GM18519 (cell line): ENCODE data around the gene KRTAP5-11.
"Not testable (repeated sequence)": the region's sequence is repeated elsewhere in the genome, so short reads cannot be mapped to it uniquely, and the experiment has no call there.

Experiments used
- ATAC-seq: cut with Tn5 transposase; IDR thresholded peaks from one replicate; pipeline ENCODE4 v1.9.1; 2021; ENCODE audit warnings: mild to moderate bottlenecking, moderate library complexity; ENCODE audit not compliant: unreplicated experiment, low FRiP score

KRTAP5-11 gene, protein sequence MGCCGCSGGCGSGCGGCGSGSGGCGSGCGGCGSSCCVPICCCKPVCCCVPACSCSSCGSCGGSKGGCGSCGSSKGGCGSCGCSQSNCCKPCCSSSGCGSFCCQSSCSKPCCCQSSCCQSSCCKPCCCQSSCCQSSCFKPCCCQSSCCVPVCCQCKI

DNA sequence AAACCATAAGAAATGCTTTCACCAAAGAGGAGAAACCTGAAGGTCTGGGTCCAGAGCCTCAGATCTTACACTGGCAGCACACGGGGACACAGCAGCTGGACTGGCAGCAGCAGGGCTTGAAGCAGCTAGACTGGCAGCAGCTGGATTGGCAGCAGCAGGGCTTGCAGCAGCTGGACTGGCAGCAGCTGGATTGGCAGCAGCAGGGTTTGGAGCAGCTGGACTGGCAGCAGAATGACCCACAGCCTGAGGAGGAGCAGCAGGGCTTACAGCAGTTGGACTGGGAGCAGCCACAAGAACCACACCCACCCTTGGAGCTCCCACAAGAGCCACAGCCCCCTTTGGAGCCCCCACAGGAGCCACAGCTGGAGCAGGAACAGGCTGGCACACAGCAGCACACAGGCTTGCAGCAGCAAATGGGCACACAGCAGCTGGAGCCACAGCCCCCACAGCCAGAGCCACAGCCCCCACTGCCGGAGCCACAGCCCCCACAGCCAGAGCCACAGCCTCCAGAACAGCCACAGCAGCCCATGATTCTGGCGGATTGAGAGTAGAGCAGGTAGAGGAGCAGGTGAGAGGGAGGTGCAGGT, at the start of gene KRTAP5-11:
KRTAP5-11 (minus strand) TSS at position 567 of the 587 bp plus-strand sequence; CDS start at position 529, 38 bp downstream.
- ATAC-seq, result no peak

DNA sequence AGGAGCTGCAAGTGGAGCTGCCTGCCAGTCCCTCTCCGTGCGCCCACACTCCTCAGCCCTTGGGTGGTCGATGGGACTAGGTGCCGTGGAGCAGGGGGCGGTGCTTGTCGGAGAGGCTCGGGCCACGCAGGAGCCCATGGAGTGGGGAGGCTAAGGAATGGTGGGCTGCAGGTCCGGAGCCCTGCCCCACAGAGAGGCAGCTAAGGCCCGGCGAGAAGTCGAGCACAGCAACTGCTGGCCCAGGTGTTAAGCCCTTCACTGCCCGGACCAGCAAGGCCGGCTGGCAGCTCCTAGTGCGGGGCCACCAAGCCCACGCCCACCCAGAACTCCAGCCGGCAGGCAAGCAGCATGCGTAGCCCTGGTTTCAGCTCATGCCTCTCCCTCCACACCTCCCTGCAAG, 48.9 kb upstream of the KRTAP5-11 start:
- ATAC-seq, result not testable (repeated sequence)

DNA sequence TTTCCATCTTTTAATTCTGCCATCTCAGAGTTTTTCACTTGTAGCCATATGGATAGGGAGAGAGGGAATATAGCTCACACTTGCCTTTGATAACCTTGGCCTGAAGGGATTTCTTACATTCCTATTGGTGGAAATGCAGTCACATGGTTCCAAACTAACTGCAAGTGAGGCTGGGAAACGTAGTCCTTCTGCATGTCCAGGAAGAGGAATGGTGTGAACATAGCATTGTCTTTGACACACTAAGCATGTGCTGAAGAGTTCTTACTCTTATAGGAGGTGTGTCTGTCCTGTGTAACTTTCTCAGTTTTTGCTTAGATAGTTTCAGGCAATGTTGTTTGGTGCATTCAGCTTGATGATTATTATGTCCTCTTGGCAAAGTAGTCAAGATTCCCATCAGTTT, 47.4 kb upstream of the KRTAP5-11 start:
- not testable (repeated sequence) for ATAC-seq

DNA sequence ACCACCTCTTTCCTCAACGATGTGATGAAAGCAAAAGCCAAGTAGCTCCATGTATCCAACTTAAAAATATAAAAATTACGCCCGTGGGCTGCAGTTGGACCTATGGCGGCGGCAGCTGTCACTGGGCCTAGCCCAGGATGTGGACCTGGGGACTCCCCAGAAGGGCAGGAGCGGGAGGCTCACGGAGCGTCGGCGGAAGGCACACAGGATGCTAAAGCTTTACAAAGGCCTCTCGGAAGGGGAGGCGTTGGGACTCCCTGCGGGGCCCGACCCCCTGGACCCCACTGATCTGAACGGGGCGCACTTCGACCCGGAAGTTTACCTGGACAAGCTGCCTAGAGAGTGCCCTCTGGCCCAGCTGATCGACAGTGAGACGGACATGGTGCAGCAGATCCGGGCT, 46.3 kb upstream of the KRTAP5-11 start:
- not testable (repeated sequence) for ATAC-seq

DNA sequence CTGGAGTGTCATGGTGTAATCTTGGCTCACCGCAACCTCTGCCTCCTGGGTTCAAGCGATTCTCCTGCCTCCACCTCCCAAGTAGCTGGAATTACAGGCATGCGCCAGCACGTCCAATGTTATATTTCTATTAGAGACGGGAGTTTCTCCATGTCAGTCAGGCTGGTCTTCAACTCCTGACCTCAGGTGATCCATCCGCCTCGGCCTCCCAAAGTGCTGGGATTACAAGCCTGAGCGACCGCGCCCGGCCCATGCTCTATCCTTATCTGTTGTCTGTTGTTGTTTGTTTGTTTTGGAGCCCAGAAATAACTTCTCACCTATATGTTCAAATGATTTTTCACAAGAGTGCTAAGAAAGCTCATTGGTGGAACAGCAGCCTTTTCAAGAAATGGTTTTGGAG, 40.6 kb upstream of the KRTAP5-11 start:
- not testable (repeated sequence) for ATAC-seq

DNA sequence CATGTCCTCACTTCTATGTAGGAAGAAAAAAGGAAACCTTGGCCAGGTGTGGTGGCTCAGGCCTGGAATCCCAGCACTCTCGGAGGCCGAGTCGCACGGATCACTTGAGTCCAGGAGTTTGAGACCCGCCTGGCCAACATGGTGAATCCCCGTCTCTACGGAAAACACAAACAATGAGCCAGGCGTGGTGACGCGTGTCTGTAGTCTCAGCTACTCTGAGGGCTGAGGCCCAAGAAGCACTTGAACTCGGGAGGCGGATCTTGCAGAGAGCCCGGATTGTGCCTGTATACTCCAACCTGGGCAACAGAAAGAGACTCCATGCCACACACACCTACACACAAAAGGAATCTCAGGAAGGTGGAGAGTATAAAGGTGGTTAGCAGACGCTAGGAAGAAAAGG, 39.9 kb upstream of the KRTAP5-11 start:
- ATAC-seq, result not testable (repeated sequence)

DNA sequence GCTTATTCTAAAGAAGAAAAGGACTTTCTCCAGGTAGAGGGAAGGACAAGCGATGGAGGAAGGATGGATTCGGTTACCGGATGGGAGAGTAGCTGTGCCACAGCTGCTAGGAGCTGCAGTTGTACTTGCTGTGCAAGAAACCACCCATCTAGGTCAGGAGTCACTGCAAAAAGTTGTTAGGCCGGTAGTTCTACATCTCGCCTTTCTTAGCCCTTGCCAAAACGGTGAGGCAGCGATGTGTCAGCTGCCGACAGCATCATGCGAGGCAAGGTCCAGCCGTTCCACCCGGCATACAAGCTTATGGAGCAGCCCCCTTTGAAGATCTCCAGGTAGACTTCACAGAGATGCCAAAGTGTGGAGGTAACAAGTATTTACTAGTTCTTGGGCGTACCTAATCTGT, 32.3 kb upstream of the KRTAP5-11 start:
- not testable (repeated sequence) for ATAC-seq

DNA sequence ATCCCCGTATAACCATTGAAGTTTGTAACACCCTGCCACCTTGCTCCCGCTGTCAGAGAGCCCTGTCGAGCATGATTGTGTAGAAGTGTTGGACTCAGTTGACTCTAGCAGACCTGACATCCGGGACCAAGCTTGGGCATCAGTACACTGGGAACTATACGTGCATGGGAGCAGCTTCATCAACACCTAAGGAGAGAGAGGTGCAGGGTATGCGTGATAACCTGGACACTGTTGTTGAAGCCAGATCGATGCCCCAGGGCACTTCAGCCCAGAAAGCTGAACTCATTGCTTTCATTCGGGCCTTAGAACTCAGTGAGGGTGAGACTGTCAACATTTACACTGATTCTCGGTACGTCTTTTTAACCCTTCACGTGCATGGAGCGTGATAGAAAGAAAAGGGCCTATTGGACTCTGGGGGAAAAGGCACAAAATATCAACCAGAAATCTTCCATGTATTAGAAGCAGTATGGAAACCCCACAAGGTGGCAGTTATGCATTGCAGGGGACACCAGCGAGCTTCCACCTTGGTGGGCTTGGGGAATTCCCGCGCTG, 31.8 kb upstream of the KRTAP5-11 start:
- ATAC-seq, result not testable (repeated sequence)

DNA sequence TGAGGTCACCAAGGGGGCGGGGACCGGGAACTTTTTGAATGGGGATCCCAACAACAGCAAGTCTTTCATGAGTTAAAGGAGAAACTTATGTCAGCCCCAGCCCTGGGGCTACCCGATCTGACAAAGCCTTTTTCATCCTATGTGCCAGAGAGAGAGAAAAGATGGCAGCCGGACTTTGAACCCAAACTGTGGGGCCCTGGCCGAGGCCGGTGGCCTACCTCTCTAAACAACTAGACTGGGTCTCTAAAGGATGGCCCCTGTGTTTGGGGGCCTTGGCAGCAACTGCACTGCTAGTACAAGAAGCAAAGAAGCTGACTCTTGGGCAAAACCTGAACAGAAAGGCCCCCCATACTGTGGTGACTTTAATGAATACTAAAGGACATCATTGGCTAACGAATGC, 31.3 kb upstream of the KRTAP5-11 start:
- ATAC-seq, result not testable (repeated sequence)

DNA sequence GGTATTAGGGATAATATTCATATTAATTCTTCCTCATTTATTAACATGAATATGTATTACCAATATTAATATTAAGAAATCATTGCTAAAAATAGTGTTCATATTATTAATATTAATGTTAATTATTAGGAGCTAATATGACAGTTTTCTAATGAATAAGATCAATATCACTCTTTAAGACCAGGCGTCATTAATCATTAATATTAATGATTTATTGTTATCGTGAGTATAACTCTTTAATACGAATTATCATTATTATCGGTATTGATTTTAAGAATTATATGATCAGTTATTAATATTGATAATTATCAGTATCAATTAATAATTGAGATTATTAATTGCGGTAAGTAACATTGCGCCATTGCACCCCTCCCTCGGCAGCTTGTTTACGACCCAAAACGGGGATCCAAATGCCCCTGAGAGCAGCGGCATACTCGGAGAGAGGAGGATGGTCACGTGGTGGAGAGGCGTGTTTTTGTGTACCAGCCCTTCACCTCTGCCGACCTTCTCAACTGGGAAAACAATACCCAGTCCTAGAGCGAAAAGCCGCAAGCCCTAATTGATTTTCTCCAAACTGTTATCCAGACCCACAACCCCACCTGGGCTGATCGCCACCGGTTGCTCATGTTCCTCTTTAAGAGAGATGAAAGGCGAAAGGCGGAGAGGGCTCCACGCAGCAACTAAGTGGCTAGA, 28.7 kb upstream of the KRTAP5-11 start:
- ATAC-seq, result not testable (repeated sequence)

DNA sequence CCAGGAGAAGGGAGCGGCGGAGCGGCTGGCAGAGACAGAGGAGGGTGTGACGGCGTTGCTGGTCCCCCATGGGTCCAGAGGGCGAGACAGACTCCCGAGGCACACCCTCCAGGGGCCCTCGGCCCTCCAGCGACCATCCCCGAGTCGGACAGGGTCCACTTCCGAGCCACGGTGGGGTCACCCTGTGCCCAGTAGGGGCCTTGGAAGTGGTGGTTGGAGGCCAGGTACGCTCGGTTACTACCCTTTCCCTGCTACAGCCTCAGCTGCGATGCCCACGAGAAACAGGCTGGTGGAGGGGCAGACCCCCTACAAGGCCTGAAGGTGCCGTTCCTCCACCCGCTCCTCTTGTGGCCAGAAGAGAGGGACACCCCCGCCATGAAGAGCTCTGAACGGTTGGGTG, 25.6 kb upstream of the KRTAP5-11 start:
- not testable (repeated sequence) for ATAC-seq

DNA sequence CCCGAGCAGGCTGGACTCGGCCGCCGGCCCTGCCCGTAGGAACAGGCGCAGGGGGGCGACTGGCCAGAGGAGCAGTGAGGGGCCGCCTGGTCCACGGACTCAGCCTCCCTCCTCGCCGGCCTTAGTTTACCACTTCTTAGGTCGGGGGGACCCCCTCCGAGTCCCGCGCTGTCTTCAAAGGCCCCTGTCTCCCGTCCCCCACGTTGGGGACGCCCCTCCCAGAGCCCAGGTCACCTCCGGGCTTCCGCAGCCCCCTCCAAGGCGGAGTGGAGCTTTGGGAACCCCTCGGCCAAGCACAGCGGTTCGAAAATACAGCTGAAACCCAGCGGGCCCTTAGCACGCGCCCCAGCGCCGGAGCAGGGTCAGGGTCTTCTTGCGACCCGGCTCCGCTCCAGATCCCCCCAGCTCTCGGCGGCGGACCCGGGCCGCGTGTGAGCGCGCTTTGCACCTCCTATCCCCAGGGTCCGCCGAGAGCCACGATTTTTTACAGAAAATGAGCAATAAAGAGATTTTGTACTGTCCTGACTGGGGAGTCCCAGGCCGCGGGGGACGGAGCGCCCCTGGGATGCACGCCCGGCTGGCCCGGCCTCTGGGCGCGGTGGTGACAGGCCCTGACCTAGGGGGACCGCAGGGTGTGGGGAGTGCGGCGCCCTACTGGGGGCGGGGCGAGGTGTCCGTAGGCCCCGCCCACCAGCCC, 25.0 kb upstream of the KRTAP5-11 start:
- not testable (repeated sequence) for ATAC-seq

DNA sequence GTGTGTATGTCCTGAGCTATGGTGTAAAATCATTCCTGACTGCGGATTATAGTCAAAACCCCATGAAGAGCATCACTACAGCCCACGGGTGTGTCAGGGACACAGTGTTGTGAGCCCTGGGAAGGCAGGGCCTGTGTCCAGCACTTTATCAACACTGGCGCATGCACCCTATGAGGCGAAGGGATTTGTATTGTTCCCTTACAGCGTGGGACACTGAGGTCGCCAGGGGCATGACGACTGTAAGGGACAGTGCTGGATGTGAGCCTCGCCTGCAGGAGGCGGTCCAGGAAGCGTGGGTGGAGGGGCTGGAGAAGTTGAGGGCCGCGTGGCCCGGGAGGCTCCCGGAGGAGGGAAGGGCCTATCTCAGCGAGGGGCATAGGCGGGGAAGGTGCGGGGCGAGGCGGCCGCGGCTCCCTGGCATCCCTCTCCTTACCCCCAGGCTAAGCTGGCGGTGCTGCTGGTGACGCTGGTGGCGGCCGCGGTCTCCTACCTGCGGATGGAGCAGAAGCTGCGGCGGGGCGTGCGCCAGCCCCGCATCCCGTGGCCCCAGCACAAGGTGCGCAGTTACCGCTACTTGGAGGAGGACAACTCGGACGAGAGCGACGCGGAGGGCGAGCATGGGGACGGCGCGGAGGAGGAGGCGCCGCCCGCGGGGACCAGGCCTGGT, 24.3 kb upstream of the KRTAP5-11 start:
- ATAC-seq, result not testable (repeated sequence)

DNA sequence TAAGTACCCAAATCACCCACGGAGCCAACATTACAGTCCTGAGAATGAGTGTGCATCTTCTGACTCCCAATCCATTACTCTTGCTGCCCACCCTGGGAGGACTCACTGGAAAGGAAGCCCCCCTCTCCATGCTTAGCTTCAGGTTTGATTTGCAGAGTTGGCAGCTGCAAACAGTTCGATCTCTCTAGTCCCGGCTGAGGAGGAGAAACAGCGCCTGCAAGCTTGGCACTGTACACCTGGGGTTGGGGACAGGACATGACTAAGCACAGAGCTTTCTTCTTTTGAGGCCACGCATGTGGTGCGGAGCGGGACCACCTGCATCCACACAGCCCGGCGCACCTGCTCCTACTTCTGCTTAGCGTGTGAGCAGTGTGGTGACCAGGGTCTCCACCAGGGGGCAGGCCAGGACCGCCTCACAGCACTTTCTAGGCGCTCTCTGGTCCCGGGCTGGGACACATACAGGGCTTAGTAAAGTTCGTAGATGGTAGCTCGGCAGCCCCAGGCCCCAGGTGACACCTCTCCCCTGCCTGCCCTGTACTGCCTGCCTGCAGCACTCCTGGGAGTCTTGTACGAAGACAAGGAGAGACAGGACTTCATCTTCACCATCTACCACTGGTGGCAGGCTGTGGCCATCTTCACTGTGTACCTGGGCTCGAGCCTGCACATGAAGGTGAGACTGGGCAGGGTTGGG, 22.3 kb upstream of the KRTAP5-11 start:
- ATAC-seq, result not testable (repeated sequence)

DNA sequence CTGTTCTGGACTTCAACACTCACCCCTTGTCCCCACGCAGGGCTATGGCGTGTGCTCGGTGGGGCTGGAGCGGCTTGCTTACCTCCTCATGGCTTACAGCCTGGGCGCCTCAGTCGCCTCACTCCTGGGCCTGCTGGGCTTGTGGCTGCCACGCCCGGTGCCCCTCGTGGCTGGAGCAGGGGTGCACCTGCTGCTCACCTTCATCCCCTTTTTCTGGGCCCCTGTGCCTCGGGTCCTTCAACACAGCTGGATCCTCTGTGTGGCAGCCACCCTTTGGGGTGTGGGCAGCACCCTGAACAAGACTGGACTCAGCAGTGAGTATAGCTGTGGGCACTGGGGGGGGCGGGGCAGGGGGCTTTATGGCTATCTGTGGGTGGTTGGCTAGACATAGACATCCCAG, 20.5 kb upstream of the KRTAP5-11 start:
- not testable (repeated sequence) for ATAC-seq

DNA sequence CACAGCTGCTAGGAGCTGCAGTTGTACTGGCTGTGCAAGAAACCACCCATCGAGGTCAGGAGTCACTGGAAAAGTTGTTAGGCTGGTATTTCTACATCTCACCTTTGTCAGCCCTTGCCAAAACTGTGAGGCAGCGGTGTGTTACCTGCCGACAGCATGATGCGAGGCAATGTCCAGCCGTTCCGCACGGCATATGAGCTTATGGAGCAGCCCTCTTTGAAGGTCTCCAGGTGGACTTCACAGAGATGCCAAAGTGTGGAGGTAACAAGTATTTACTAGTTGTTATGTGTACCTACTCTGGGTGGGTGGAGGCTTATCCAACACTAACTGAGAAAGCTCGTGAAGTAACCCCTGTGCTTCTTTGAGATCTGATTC, 6.9 kb upstream of the KRTAP5-11 start:
- not testable (repeated sequence) for ATAC-seq

DNA sequence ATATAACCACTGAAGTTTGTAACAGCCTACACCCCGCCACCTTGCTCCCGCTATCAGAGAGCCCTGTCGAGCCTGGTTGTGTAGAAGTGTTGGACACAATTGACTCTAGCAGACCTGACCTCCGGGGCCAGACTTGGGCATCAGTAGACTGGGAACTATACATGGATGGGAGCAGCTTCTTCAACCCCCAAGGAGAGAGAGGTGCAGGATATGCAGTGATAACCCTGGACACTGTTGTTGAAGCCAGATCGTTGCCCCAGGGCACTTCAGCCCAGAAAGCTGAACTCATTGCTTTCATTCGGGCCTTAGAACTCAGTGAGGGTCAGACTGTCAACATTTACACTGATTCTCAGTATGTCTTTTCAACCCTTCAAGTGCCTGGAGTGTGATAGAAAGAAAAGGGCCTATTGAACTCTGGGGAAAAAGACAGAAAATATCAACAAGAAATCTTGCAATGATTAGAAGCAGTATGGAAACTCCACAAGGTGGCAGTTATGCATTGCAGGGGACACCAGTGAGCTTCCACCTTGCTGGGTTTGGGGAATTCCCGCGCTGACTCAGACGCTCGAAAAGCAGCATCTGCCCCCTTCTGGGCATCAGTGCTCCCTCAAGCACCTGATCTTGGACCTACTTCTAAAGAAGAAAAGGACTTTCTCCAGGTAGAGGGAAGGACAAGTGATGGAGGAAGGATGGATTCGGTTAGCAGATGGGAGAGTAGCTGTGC, 6.3 kb upstream of the KRTAP5-11 start:
- ATAC-seq, result not testable (repeated sequence)

DNA sequence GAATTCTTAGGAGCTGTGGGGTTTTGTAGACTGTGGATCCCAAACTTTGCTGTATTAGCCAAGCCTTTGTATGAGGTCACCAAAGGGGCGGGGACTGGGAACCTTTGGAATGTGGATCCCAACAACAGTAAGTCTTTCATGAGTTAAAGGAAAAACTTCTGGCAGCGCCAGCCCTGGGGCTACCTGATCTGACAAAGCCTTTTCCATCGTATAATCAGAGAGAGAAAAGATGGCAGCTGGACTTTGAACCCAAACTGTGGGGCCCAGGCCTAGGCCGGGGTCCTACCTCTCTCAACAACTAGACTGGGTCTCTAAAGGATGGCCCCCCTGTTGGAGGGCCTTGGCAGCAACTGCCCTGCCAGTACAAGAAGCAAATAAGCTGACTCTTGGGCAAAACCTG, 5.6 kb upstream of the KRTAP5-11 start:
- ATAC-seq, result not testable (repeated sequence)

DNA sequence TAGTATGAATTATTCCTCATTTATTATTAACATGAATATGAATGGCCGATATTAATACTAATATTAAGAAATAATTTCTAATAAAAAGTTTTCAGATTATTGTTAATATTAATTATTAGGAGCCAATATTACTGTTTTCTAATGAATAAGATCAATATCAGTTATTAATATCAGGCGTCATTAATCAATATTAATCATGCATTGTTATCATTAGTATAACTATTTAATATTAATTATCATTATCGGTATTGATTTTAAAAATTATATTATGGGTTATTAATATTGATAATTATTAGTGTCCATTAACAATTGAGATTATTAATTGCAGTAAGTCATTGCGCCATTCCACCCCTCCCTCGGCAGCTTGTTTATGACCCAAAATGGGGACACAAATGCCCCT, 3.0 kb upstream of the KRTAP5-11 start:
- ATAC-seq, result not testable (repeated sequence)
